IMR-90 (cell line): ENCODE data around the gene GCSH.

Experiments
- CEBPB ChIP-seq: IDR thresholded peaks from 2 replicates; pipeline ENCODE4 v1.6.1; 2012; ENCODE audit warnings: low read depth, low read length, improper control_type of control experiment
- CTCF ChIP-seq: conservative IDR thresholded peaks from 2 replicates; pipeline ENCODE4 v1.5.1; 2012; ENCODE audit warnings: mild to moderate bottlenecking, low read depth, low read length, improper control_type of control experiment
- POLR2A ChIP-seq: IDR thresholded peaks from 2 replicates; pipeline ENCODE4 v1.6.1; 2012; ENCODE audit warnings: mild to moderate bottlenecking, low read depth, low read length

- TF ChIP-seq POLR2A (no peak), CEBPB (no peak), CTCF (no peak)
Measured at GRCh38 chr16:81036751-81037350, 59.3 kb downstream of the GCSH start.
